ENCODE data around the gene TEX29.

GRCh38 chr13:111319998-111320911 lies at the start of gene TEX29:
- TF ChIP-seq CTCF (IDR thresholded peaks at IDR 0.05) (no peak), POLR2AphosphoS5 (IDR thresholded peaks at IDR 0.05) (no peak), EP300 (IDR thresholded peaks at IDR 0.05) (no peak), POLR2A (IDR thresholded peaks at IDR 0.05) (no peak)
